ENCODE data around the gene SENP2.
"Not testable (repeated sequence)": the region's sequence is repeated elsewhere in the genome, so short reads cannot be mapped to it uniquely, and the experiment has no call there.

SENP2 gene

GRCh38 chr3:185655426-185656320 is 69.6 kb downstream of the SENP2 start:
- Mint-ChIP-seq H3K9me3 (no peaks in the 10 kb centered on the region), H3K27ac (ENCODE audit: low read depth) (no peak overlapping the region), H3K4me3 (no peak overlapping the region), H3K27me3 (peaks cover 34% of the 10 kb centered on the region), H3K4me1 (no peaks in the 10 kb centered on the region), H3K36me3 (ENCODE audit: insufficient read depth) (no peaks in the 10 kb centered on the region)
- ATAC-seq (replicated peaks; ENCODE audit: extremely low read depth, poor library complexity, severe bottlenecking), result no peak
- no peak for DNase-seq (ENCODE audit: low spot score in 2 of 2)

GRCh38 chr3:185656321-185656840 is 70.3 kb downstream of the SENP2 start:
- no peak for DNase-seq (ENCODE audit: low spot score in 2 of 2)
- H3K9me3 Mint-ChIP-seq, result no peaks in the 10 kb centered on the region
- no peak overlapping the region for H3K4me3 Mint-ChIP-seq

GRCh38 chr3:185657211-185657610 is 71.1 kb downstream of the SENP2 start:
- Mint-ChIP-seq H3K9me3 (no peaks in the 10 kb centered on the region), H3K4me1 (no peaks in the 10 kb centered on the region), H3K27me3 (peaks cover 45% of the 10 kb centered on the region), H3K36me3 (ENCODE audit: insufficient read depth) (no peaks in the 10 kb centered on the region), H3K4me3 (no peak overlapping the region), H3K27ac (ENCODE audit: low read depth) (no peak overlapping the region)
- DNase-seq (ENCODE audit: low spot score in 2 of 2), result no peak
- ATAC-seq (replicated peaks; ENCODE audit: extremely low read depth, poor library complexity, severe bottlenecking), result no peak

More at GRCh38 chr3:185656321-185656840, 70.3 kb downstream of the SENP2 start:
- no peak overlapping the region for H3K27ac Mint-ChIP-seq (ENCODE audit: low read depth)
- H3K27me3 Mint-ChIP-seq, result peaks cover 37% of the 10 kb centered on the region
- H3K36me3 Mint-ChIP-seq (ENCODE audit: insufficient read depth), result no peaks in the 10 kb centered on the region
- no peak for ATAC-seq (replicated peaks; ENCODE audit: extremely low read depth, poor library complexity, severe bottlenecking)
- H3K4me1 Mint-ChIP-seq, result no peaks in the 10 kb centered on the region

- Mint-ChIP-seq H3K36me3 (ENCODE audit: insufficient read depth) (no peaks in the 10 kb centered on the region), H3K9me3 (no peaks in the 10 kb centered on the region), H3K4me1 (no peaks in the 10 kb centered on the region), H3K4me3 (no peak overlapping the region), H3K27ac (ENCODE audit: low read depth) (no peak overlapping the region), H3K27me3 (peaks cover 44% of the 10 kb centered on the region)
- no peak for ATAC-seq (replicated peaks; ENCODE audit: extremely low read depth, poor library complexity, severe bottlenecking)
- no peak for DNase-seq (ENCODE audit: low spot score in 2 of 2)
Observed at GRCh38 chr3:185657691-185658503, 71.8 kb downstream of the SENP2 start.

GRCh38 chr3:185658504-185658912 is 72.4 kb downstream of the SENP2 start:
- Mint-ChIP-seq H3K27ac (ENCODE audit: low read depth) (no peak overlapping the region), H3K4me3 (no peak overlapping the region), H3K27me3 (peaks cover 44% of the 10 kb centered on the region), H3K36me3 (ENCODE audit: insufficient read depth) (no peaks in the 10 kb centered on the region), H3K9me3 (no peaks in the 10 kb centered on the region), H3K4me1 (no peaks in the 10 kb centered on the region)
- ATAC-seq (replicated peaks; ENCODE audit: extremely low read depth, poor library complexity, severe bottlenecking) (no peak), DNase-seq (ENCODE audit: low spot score in 2 of 2) (no peak)

GRCh38 chr3:185658943-185659342 is 72.8 kb downstream of the SENP2 start:
- H3K4me1 Mint-ChIP-seq, result no peaks in the 10 kb centered on the region
- ATAC-seq (replicated peaks; ENCODE audit: extremely low read depth, poor library complexity, severe bottlenecking) (no peak), DNase-seq (ENCODE audit: low spot score in 2 of 2) (no peak)
- no peak overlapping the region for H3K4me3 Mint-ChIP-seq
- H3K9me3 Mint-ChIP-seq, result no peaks in the 10 kb centered on the region
- peaks cover 44% of the 10 kb centered on the region for H3K27me3 Mint-ChIP-seq
- H3K36me3 Mint-ChIP-seq (ENCODE audit: insufficient read depth), result no peaks in the 10 kb centered on the region
- H3K27ac Mint-ChIP-seq (ENCODE audit: low read depth), result no peak overlapping the region

- peak; percentile 31 to 45 for DNase-seq (ENCODE audit: low spot score in 2 of 2)
- H3K27ac Mint-ChIP-seq (ENCODE audit: low read depth), result no peak overlapping the region
- no peaks in the 10 kb centered on the region for H3K4me1 Mint-ChIP-seq
- H3K27me3 Mint-ChIP-seq, result peaks cover 57% of the 10 kb centered on the region
- H3K36me3 Mint-ChIP-seq (ENCODE audit: insufficient read depth), result no peaks in the 10 kb centered on the region
- no peaks in the 10 kb centered on the region for H3K9me3 Mint-ChIP-seq
- H3K4me3 Mint-ChIP-seq, result no peak overlapping the region
- peak; percentile 64 for ATAC-seq (replicated peaks; ENCODE audit: extremely low read depth, poor library complexity, severe bottlenecking)
Observed at GRCh38 chr3:185659942-185660921, 74.1 kb downstream of the SENP2 start.

GRCh38 chr3:185661296-185661695 is 75.2 kb downstream of the SENP2 start:
- not testable (repeated sequence) for ATAC-seq (replicated peaks; ENCODE audit: extremely low read depth, poor library complexity, severe bottlenecking); H3K36me3 Mint-ChIP-seq (ENCODE audit: insufficient read depth); H3K4me1 Mint-ChIP-seq; H3K9me3 Mint-ChIP-seq; DNase-seq (ENCODE audit: low spot score in 2 of 2); H3K27ac Mint-ChIP-seq (ENCODE audit: low read depth); H3K4me3 Mint-ChIP-seq
- H3K27me3 Mint-ChIP-seq, result peaks cover 59% of the 10 kb centered on the region

- H3K27me3 Mint-ChIP-seq, result peaks cover 59% of the 10 kb centered on the region
- H3K9me3 Mint-ChIP-seq, result no peaks in the 10 kb centered on the region
- no peaks in the 10 kb centered on the region for H3K36me3 Mint-ChIP-seq (ENCODE audit: insufficient read depth)
- no peaks in the 10 kb centered on the region for H3K4me1 Mint-ChIP-seq
- H3K4me3 Mint-ChIP-seq, result no peak overlapping the region
- DNase-seq (ENCODE audit: low spot score in 2 of 2) (no peak), ATAC-seq (replicated peaks; ENCODE audit: extremely low read depth, poor library complexity, severe bottlenecking) (no peak)
- no peak overlapping the region for H3K27ac Mint-ChIP-seq (ENCODE audit: low read depth)
Observed at GRCh38 chr3:185661772-185662171, 75.7 kb downstream of the SENP2 start.

GRCh38 chr3:185663929-185664328 is 77.8 kb downstream of the SENP2 start:
- peaks cover 1% of the 10 kb centered on the region for H3K36me3 Mint-ChIP-seq (ENCODE audit: insufficient read depth)
- H3K27ac Mint-ChIP-seq (ENCODE audit: low read depth), result no peak overlapping the region
- no peaks in the 10 kb centered on the region for H3K9me3 Mint-ChIP-seq
- H3K4me1 Mint-ChIP-seq, result no peaks in the 10 kb centered on the region
- ATAC-seq (replicated peaks; ENCODE audit: extremely low read depth, poor library complexity, severe bottlenecking) (no peak), DNase-seq (ENCODE audit: low spot score in 2 of 2) (no peak)
- peaks cover 46% of the 10 kb centered on the region for H3K27me3 Mint-ChIP-seq
- no peak overlapping the region for H3K4me3 Mint-ChIP-seq

- Mint-ChIP-seq H3K36me3 (ENCODE audit: insufficient read depth) (peaks cover 1% of the 10 kb centered on the region), H3K4me1 (no peaks in the 10 kb centered on the region), H3K9me3 (no peaks in the 10 kb centered on the region), H3K27me3 (peaks cover 33% of the 10 kb centered on the region), H3K4me3 (no peak overlapping the region), H3K27ac (ENCODE audit: low read depth) (no peak overlapping the region)
- ATAC-seq (replicated peaks; ENCODE audit: extremely low read depth, poor library complexity, severe bottlenecking) (no peak), DNase-seq (ENCODE audit: low spot score in 2 of 2) (no peak)
Observed at GRCh38 chr3:185667574-185667973, 81.5 kb downstream of the SENP2 start.
